ENCODE data around the gene CTNND2. TPM values are rescaled to one million over a fixed set of nuclear protein-coding genes. Genes with fewer than 3 reads are reported as not detected.
A peak's percentile ranks its signal among the peaks of the same experiment; 100 is the strongest.

Gene CTNND2
- total and polyA plus RNA-seq, 10 of the 15 experiments (the other 5 are each of a cell fraction or from before 2014, with no cell fraction given): 0.02 to 0.16 (median 0.04) TPM; not detected in 7

GRCh38 chr5:11809407-11809806 lies 94.8 kb downstream of the CTNND2 start (continued):
- TF ChIP-seq, protein P1, sequence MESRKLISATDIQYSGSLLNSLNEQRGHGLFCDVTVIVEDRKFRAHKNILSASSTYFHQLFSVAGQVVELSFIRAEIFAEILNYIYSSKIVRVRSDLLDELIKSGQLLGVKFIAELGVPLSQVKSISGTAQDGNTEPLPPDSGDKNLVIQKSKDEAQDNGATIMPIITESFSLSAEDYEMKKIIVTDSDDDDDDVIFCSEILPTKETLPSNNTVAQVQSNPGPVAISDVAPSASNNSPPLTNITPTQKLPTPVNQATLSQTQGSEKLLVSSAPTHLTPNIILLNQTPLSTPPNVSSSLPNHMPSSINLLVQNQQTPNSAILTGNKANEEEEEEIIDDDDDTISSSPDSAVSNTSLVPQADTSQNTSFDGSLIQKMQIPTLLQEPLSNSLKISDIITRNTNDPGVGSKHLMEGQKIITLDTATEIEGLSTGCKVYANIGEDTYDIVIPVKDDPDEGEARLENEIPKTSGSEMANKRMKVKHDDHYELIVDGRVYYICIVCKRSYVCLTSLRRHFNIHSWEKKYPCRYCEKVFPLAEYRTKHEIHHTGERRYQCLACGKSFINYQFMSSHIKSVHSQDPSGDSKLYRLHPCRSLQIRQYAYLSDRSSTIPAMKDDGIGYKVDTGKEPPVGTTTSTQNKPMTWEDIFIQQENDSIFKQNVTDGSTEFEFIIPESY (IDR thresholded peaks at IDR 0.05): no peak
- TF ChIP-seq ZNF217 (IDR thresholded peaks at IDR 0.05): no peak
- no peak for TF ChIP-seq YY1 (IDR thresholded peaks at IDR 0.05; ENCODE audit: low read depth, low read length)
- TF ChIP-seq POLR2AphosphoS2 (IDR thresholded peaks at IDR 0.05; ENCODE audit: low read depth, low read length): no peak
- no peak for TF ChIP-seq MEF2A (IDR thresholded peaks at IDR 0.05; ENCODE audit: insufficient read depth, low read depth, low read length)
- TF ChIP-seq SREBF1 (IDR thresholded peaks at IDR 0.05; ENCODE audit: low read length): no peak
- TF ChIP-seq YBX1 (IDR thresholded peaks at IDR 0.05): no peak
- no peak for TF ChIP-seq BCL11A (IDR thresholded peaks at IDR 0.05; ENCODE audit: low read depth, low read length)
- no peak for TF ChIP-seq MAX (IDR thresholded peaks at IDR 0.05; ENCODE audit: low read depth, low read length)
- no peak for TF ChIP-seq GABPA (IDR thresholded peaks at IDR 0.05; ENCODE audit: low read depth)

DNA sequence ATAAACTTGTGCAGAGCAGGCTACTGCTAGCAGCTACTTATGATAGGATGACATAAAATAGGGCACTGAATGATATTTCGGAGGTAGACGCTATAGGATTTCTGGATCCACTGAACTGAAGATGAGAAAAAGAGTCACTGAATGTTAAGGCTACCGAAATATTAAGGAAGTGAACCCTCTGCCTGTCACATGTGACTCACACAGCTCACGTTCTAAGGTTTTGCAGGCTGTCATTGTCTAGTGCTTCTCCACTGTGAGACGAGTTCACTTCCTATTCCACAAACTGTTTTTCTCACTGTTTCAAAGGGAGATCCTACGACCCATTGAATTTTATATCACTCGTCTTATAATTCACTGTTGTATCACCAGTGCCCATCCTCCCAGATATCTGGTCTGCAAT lies 100.8 kb downstream of the CTNND2 start:
- POLR2A ChIA-PET: no interaction called here
- Histone ChIP-seq H3K36me3 (ENCODE audit: control insufficient read depth in 2 of 2, insufficient read depth in 2 of 2, low read length in 1 of 2) (no peaks in the 10 kb centered on the region), H3K27ac (ENCODE audit: control insufficient read depth, insufficient read depth) (no peak overlapping the region), H3K4me1 (ENCODE audit: control insufficient read depth, insufficient read depth, low read length) (no peaks in the 10 kb centered on the region), H3K27me3 (replicated peaks in 1 of 2; ENCODE audit: control insufficient read depth in 2 of 2, insufficient read depth in 2 of 2, low read length in 1 of 2) (no peaks in the 10 kb centered on the region), H3K9me3 (replicated peaks; ENCODE audit: control insufficient read depth, insufficient read depth, low read length) (no peaks in the 10 kb centered on the region), H4K20me1 (ENCODE audit: control insufficient read depth, insufficient read depth) (no peaks in the 10 kb centered on the region), H2AFZ (ENCODE audit: control insufficient read depth, low read depth, low read length) (no peak overlapping the region), H3K9ac (ENCODE audit: control insufficient read depth, insufficient read depth, low read length) (no peak overlapping the region), H3K79me2 (ENCODE audit: control insufficient read depth, insufficient read depth, low read length) (no peaks in the 10 kb centered on the region), H3K4me3 (no peak overlapping the region), H3K4me2 (ENCODE audit: control insufficient read depth, insufficient read depth) (no peak overlapping the region)
- in situ Hi-C loops (cut with MboI): no loop called here
- 8% methylated on average over 7 of the region's 7 CpGs for WGBS (ENCODE audit: insufficient coverage, insufficient replicate concordance, low lambda C conversion rate, missing lambda C conversion rate)
- SMC1A ChIA-PET (ENCODE audit: uncharacterized antibody, unreplicated experiment): interaction anchor here (0.5 kb wide), 1 partner anchor 915 kb away, joined by 3 read pairs; no protein-coding TSS in a partner anchor
- no TSS peak for BruUV-seq (replicated peaks)
- DNase-seq (ENCODE audit: low read depth, low spot score) (no peak), FAIRE-seq (no peak), ATAC-seq (no peak)
- RAD21 ChIA-PET (ENCODE audit: unreplicated experiment): no interaction called here
- CTCF ChIA-PET: no interaction called here
- intact Hi-C loops (cut with micrococcal nuclease; ENCODE audit: unreplicated experiment): no loop called here
- TF ChIP-seq SUZ12 (IDR thresholded peaks at IDR 0.05; ENCODE audit: unreplicated experiment): no peak
- no peak for TF ChIP-seq IRF5 (IDR thresholded peaks at IDR 0.05; ENCODE audit: borderline replicate concordance)
- TF ChIP-seq TCF12 (IDR thresholded peaks at IDR 0.05; ENCODE audit: low read depth, low read length): no peak
- no peak for TF ChIP-seq HCFC1 (IDR thresholded peaks at IDR 0.05; ENCODE audit: low read length)
- no peak for TF ChIP-seq CREM (IDR thresholded peaks at IDR 0.05; ENCODE audit: low read depth)
- TF ChIP-seq IRF4 (IDR thresholded peaks at IDR 0.05; ENCODE audit: low read depth, low read length): no peak
- no peak for TF ChIP-seq E2F4 (IDR thresholded peaks at IDR 0.05; ENCODE audit: low read depth, low read length)
- TF ChIP-seq STAT1 (conservative IDR thresholded peaks at IDR 0.05): no peak
- peak; percentile 30; the same call in 1 of the 2 replicates for TF ChIP-seq SPI1 (IDR thresholded peaks at IDR 0.05; ENCODE audit: borderline replicate concordance, insufficient read depth, low read depth, low read length)
- TF ChIP-seq ZNF217 (IDR thresholded peaks at IDR 0.05): no peak

All from GM12878 (cell line).